Measurements from ENCODE around the gene DISC1.

DISC1 gene

GRCh38 chr1:232044728-232045127 is 418.1 kb downstream of the DISC1 start:
- no peak for DNase-seq (ENCODE audit: low read depth in 2 of 2)

- DNase-seq (ENCODE audit: low read depth in 2 of 2), result no peak
Observed at GRCh38 chr1:232045139-232045994, 418.8 kb downstream of the DISC1 start.

- DNase-seq (ENCODE audit: low read depth in 2 of 2), result no peak
Observed at GRCh38 chr1:232046451-232047306, 420.1 kb downstream of the DISC1 start.

GRCh38 chr1:232047473-232047872 is 420.9 kb downstream of the DISC1 start:
- no peak for DNase-seq (ENCODE audit: low read depth in 2 of 2)

GRCh38 chr1:232048481-232048880 is 421.9 kb downstream of the DISC1 start:
- DNase-seq (ENCODE audit: low read depth in 2 of 2), result no peak

- DNase-seq (ENCODE audit: low read depth in 2 of 2), result no peak
Observed at GRCh38 chr1:232049335-232049734, 422.7 kb downstream of the DISC1 start.

GRCh38 chr1:232057217-232057895 is 430.8 kb downstream of the DISC1 start:
- DNase-seq (ENCODE audit: low read depth in 2 of 2), result no peak

- DNase-seq (ENCODE audit: low read depth in 2 of 2), result no peak
Observed at GRCh38 chr1:232057896-232058274, 431.3 kb downstream of the DISC1 start.

- no peak for DNase-seq (ENCODE audit: low read depth in 2 of 2)
Observed at GRCh38 chr1:232059726-232060374, 433.3 kb downstream of the DISC1 start.

- DNase-seq (ENCODE audit: low read depth in 2 of 2), result no peak
Observed at GRCh38 chr1:232062967-232063366, 436.4 kb downstream of the DISC1 start.

GRCh38 chr1:232066521-232066920 is 439.9 kb downstream of the DISC1 start:
- no peak for DNase-seq (ENCODE audit: low read depth in 2 of 2)

- no peak for DNase-seq (ENCODE audit: low read depth in 2 of 2)
Observed at GRCh38 chr1:232074265-232074664, 447.7 kb downstream of the DISC1 start.

GRCh38 chr1:232077809-232078208 is 451.2 kb downstream of the DISC1 start:
- no peak for DNase-seq (ENCODE audit: low read depth in 2 of 2)

- no peak for DNase-seq (ENCODE audit: low read depth in 2 of 2)
Observed at GRCh38 chr1:232084584-232085223, 458.1 kb downstream of the DISC1 start.

- DNase-seq (ENCODE audit: low read depth in 2 of 2), result no peak
Observed at GRCh38 chr1:232090816-232091215, 464.2 kb downstream of the DISC1 start.

Data from stimulated activated CD8-positive, alpha-beta memory T cell treated with anti-CD3 and anti-CD28 coated beads, Interleukin-15, amount 100 ng/mL, for 4 hours (primary cell).